GM20000 (cell line): ENCODE results near the gene PRM3.

Experiments used
- DNase-seq: peaks from one replicate; pipeline ENCODE4 v3.0.0; 2012; ENCODE audit warnings: low spot score
- TF ChIP-seq, protein P1 (sequence below): IDR thresholded peaks from 2 replicates; pipeline ENCODE4 v1.5.1; 2012; ENCODE audit warnings: mild to moderate bottlenecking, control low read depth; ENCODE audit errors: extremely low read depth, missing control alignments

PRM3 gene

DNA sequence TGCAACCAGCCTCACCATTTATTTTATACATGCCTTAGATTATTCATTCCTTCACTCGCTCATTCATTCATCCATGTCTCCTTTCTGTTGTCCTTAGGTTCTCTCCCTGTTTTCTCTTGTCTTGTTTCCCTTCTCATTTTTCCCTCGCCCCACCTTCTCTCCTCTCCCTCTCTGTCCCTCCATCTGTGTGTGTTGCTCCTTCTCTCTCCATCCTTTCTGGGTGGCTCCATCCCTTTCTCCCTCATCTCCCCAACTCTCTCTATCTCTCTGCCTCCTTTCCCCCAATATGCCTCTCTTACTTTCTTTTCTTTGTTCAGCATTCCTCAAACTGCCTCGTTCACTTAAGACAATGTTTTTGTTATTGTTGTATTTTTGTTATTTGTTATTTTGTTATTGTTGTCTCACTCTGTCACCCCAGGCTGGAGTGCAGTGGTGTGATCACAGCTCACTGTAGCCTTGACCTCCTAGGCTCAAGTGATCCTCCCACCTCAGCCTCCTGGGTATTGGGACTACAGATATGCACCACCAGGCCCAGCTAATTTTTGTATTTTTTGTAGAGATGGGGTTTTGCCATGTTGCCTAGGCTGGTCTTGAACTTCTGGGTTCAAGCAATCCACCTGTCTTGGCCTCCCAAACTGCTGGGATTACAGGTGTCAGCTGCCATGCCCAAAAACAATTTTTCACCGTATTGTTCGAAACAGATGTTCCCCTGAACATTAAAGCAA, 31.8 kb downstream of the PRM3 start:
- TF ChIP-seq, protein P1, sequence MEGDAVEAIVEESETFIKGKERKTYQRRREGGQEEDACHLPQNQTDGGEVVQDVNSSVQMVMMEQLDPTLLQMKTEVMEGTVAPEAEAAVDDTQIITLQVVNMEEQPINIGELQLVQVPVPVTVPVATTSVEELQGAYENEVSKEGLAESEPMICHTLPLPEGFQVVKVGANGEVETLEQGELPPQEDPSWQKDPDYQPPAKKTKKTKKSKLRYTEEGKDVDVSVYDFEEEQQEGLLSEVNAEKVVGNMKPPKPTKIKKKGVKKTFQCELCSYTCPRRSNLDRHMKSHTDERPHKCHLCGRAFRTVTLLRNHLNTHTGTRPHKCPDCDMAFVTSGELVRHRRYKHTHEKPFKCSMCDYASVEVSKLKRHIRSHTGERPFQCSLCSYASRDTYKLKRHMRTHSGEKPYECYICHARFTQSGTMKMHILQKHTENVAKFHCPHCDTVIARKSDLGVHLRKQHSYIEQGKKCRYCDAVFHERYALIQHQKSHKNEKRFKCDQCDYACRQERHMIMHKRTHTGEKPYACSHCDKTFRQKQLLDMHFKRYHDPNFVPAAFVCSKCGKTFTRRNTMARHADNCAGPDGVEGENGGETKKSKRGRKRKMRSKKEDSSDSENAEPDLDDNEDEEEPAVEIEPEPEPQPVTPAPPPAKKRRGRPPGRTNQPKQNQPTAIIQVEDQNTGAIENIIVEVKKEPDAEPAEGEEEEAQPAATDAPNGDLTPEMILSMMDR = no peak
- no peak for DNase-seq

DNA sequence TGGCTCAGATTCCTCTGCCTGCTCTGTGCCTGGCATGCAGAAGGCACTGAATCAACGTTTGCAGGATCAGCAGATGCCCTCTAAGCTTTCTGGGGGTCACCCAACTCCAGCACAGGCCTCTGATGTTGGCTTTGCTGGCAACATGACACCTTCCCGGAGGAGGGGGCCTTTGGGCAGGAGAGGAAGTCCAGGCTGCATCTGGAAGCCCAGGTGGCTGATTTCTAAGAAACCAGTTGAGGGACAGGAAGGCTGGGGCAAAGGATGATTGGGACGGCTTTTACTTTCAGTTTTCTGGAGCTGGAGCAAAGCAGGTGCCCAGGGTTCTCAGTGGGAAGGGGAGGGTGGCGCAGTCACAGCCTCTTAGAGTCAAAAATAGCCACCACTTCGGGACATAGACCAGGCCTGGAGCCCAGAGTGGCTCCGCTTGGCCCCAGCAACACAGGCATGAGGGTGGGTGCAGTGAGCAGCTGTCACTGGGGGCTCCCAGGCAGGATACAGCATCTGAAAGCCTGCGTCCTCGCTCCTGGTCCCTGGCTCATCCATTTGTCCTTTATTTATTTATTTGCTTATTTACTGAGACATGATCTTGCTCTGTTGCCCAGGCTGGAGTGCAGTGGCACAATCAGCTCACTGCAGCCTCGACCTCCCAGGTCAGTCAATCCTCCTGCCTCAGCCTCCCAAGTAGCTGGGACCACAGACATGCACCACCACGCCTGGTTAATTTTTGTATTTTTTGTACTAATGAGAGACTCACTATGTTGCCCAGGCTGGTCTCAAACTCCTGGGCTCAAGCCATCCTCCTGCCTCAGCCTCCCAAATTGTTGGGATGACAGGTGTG, 32.6 kb downstream of the PRM3 start:
- DNase-seq = no peak
- TF ChIP-seq, protein P1 = no peak

DNA sequence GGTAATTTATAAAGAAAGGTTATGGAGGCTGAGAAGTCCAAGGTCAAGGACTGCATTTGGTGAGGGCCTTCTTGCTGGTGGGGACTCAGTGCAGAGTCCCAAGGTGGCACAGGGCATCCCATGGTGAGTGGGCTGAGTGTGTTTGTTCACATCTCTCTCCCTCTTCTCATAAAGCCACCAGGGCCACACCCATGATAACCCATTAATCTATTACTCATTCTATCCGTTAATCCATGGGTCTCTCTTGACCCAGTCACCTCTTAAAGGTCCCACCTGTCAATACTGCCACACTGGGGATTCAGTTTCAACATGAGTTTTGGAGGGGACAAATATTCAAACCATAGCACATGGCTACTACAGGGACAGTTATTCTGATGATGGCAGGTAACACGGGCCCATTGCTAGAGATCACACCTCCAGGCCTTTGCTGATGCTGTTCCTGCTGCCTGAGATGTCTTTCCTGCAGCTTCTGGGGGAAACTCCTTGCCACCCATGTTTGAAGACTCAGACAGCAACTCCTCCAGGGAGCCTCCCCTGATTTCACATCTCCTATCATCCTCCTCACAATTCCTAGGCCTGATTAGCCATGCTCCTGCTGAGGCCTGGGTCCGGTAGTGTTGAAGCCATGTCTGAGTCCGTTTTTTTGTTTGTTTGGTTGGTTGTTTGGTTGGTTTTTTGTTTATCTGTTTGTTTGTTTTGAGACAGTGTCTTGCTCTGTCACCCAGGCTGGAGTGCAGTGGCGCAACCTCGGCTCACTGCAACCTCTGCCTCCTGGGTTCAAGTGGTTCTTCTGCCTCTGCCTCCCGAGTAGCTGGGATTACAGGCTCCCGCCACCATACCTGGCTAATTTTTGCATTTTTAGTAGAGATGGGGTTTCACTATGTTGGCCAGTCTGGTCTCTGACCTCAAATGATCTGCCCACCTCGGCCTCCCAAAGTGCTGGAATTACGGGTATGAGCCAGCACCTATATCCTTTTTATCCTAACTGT, 33.5 kb downstream of the PRM3 start:
- DNase-seq = no peak
- TF ChIP-seq, protein P1 = no peak

DNA sequence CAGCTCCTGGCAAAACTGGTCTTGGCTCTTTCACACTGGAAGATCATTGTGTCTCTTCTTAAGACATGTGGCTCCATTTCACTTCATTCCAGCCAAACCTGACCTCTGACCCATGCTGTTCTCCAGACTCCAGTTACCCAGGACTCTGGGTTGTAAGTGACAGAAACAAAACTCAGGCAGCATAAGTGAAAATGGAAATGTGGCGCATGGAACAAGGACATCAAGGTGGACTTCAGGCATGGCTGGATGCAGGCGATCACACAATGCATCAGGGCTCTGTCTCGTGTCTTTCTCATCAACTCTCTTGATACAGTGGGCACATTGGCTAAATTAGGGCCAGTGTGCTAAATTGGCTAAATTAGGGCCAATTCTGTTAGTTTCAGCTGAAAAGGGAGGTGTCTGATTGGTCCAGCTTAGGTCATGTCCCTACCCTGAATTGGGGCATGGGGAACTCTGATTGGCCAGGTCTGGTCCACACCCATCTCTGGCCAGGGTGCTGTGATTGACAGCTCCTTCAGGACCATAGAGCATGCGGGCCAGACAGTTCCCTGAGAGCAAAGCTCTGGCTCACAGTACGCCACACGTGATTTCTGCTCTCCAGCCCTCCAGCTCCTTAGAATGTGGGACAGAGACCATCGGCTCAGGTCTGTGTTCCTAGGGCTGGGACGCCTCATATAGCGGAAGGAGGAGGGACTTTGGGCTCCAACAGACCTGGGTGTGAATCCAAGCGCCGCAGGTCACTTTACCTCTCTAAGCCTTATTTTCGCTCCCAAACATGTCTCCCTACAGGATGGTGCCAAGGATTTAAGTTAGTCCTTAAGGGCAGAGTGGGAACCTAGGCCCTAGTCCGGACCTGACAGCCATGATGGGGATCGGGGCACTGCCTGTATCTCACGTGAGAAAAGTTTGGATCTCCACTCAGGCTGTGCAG, 34.9 kb downstream of the PRM3 start:
- TF ChIP-seq, protein P1 = no peak
- DNase-seq = no peak

DNA sequence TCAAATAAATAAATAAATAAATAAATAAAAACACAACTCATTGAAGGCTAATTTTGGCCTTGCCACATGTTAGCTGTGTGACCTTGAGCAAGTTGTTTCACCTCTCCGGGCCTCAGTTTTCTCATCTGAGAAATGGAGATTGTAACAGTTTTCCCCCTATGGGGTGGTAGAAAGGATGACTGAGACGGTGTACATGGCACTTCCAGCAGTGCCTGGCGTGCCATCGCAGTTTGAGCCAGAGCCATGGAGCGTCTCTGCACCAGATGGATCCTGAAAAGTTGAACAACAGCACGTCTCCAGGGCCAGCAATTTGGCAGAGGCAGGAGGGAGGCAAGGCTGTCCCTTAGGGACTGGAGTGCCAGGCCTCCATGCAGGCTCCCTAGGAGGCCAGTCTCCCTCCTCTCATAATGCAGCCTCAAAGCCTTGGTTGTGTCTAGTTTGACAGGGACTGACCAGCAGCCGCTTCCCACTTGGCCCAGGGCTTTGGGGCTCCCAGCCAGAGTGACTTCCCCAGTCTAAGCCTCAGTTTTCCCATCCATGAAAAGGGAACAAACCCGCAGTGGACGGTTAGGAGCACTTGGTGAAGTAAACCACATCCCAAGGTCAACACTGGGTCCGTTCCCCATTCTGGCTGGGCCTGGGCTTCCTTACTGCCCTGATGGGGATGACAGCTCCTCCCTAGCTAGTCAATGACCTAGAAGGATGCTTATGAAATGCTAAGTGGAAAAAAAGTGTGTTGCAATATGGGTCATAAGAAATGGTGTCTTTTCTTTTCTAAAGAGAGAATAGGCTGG, 36.8 kb downstream of the PRM3 start:
- TF ChIP-seq, protein P1 = no peak
- no peak for DNase-seq

DNA sequence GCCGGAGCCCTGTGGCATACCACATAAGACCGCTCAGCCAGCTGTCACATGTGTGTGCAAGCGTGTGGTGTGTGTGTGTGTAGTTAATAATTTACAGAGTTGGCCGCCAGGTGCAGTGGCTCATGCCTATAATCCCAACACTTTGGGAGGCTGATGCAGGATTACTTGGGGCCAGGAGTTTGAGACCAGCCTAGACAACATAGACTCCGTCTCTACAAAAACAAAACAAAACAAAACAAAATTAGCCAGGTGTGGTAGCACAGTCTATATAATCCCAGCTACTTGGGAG, 37.8 kb downstream of the PRM3 start:
- TF ChIP-seq, protein P1 = no peak
- no peak for DNase-seq
